ENCODE measurements around the gene MAGEB4. TPM values are rescaled to one million over a fixed set of nuclear protein-coding genes. Genes with fewer than 3 reads are reported as not detected.
A peak's percentile ranks its signal among the peaks of the same experiment; 100 is the strongest.

Gene MAGEB4
- total and polyA plus RNA-seq, 10 of the 15 experiments (the other 5 are each of a cell fraction or from before 2014, with no cell fraction given): 0.04 TPM; not detected in 9

- TF ChIP-seq EZH2 (IDR thresholded peaks at IDR 0.05; ENCODE audit: borderline replicate concordance, control insufficient read depth, low read depth, low read length) (no peak), RFX5 (IDR thresholded peaks at IDR 0.05; ENCODE audit: low read depth, low read length) (no peak), RB1 (IDR thresholded peaks at IDR 0.05; ENCODE audit: borderline replicate concordance) (no peak), TCF12 (IDR thresholded peaks at IDR 0.05; ENCODE audit: low read depth, low read length) (no peak), E2F4 (IDR thresholded peaks at IDR 0.05; ENCODE audit: low read depth, low read length) (no peak), NR2F1 (conservative IDR thresholded peaks at IDR 0.05) (no peak)
Measured at GRCh38 chrX:30212172-30212571, 29.6 kb upstream of the MAGEB4 start (continued).

GRCh38 chrX:30215357-30215843 lies 26.4 kb upstream of the MAGEB4 start, which contains the start of gene MAGEB2:
MAGEB2 (plus strand) TSS chrX:30215563; CDS start chrX:30218581, 3,018 bp downstream.
- POLR2A ChIA-PET: no interaction called here
- no peaks in the 10 kb centered on the region for H3K36me3 ChIP-seq (ENCODE audit: control insufficient read depth in 2 of 2, insufficient read depth in 2 of 2, low read length in 1 of 2)
- no peak for TF ChIP-seq PML (IDR thresholded peaks at IDR 0.05; ENCODE audit: low read length)
- TF ChIP-seq CTCF (IDR thresholded peaks at IDR 0.05 in 2 of 3, conservative IDR thresholded peaks at IDR 0.05 in 1 of 3; ENCODE audit: control insufficient read depth in 2 of 3, extremely low read depth in 1 of 3, insufficient read depth in 1 of 3, low read depth in 3 of 3, low read length in 3 of 3): 0 out of 6 replicates have a peak, but pooled peaks of 1 of the 3 experiments have one; percentile 8
- intact Hi-C loops (cut with micrococcal nuclease; ENCODE audit: unreplicated experiment) (no loop called here), in situ Hi-C loops (cut with MboI) (no loop called here)
- H3K27me3 ChIP-seq (replicated peaks in 1 of 2; ENCODE audit: control insufficient read depth in 2 of 2, insufficient read depth in 2 of 2, low read length in 1 of 2): no peaks in the 10 kb centered on the region
- RAD21 ChIA-PET (ENCODE audit: unreplicated experiment): no interaction called here
- no TSS peak for BruUV-seq (replicated peaks)
- no peaks in the 10 kb centered on the region for H3K79me2 ChIP-seq (ENCODE audit: control insufficient read depth, insufficient read depth, low read length)
- CTCF ChIA-PET: no interaction called here
- no peak within 1 kb of the TSS for H3K4me3 ChIP-seq
- H4K20me1 ChIP-seq (ENCODE audit: control insufficient read depth, insufficient read depth): no peaks in the 10 kb centered on the region
- SMC1A ChIA-PET (ENCODE audit: uncharacterized antibody, unreplicated experiment): no interaction called here
- H2AFZ ChIP-seq (ENCODE audit: control insufficient read depth, low read depth, low read length): no peak within 1 kb of the TSS
- FAIRE-seq (no peak), ATAC-seq (no peak), DNase-seq (ENCODE audit: low read depth, low spot score) (no peak)
- H3K27ac ChIP-seq (ENCODE audit: control insufficient read depth, insufficient read depth): no peak within 1 kb of the TSS
- H3K4me1 ChIP-seq (ENCODE audit: control insufficient read depth, insufficient read depth, low read length): no peaks in the 10 kb centered on the region
- H3K9me3 ChIP-seq (replicated peaks; ENCODE audit: control insufficient read depth, insufficient read depth, low read length): no peaks in the 10 kb centered on the region
- WGBS (ENCODE audit: insufficient coverage, insufficient replicate concordance, low lambda C conversion rate, missing lambda C conversion rate): 83% methylated on average over 19 of the region's 29 CpGs
- no peak within 1 kb of the TSS for H3K4me2 ChIP-seq (ENCODE audit: control insufficient read depth, insufficient read depth)
- H3K9ac ChIP-seq (ENCODE audit: control insufficient read depth, insufficient read depth, low read length): no peak within 1 kb of the TSS

All from GM12878 (cell line).